Neural cell (in vitro differentiated cells): ENCODE measurements around the gene HSPB6. TPM values are rescaled to one million over a fixed set of nuclear protein-coding genes. Genes with fewer than 3 reads are reported as not detected.

ENCODE experiments used
- H2AFZ ChIP-seq: fragments of 200-600, 300-800 bp; sonication (generic), shearing (Covaris generic); 2 replicates; pipeline ENCODE4 v1.6.0; 2014; ENCODE audit warnings: low read depth, mild to moderate bottlenecking, antibody characterized with exemption, low read length, moderate library complexity
- H3F3A ChIP-seq: fragments of 200-600 bp; shearing (Covaris generic); 2 replicates; pipeline ENCODE4 v1.6.1; 2016; ENCODE audit warnings: mild to moderate bottlenecking, moderate library complexity, mixed read lengths, antibody characterized with exemption, low read length; ENCODE audit not compliant: insufficient read depth, poor library complexity, severe bottlenecking
- H3K27ac ChIP-seq: fragments of 200-600, 300-800 bp; sonication (generic), shearing (Covaris generic); 2 replicates; pipeline ENCODE4 v1.5.1; 2014; ENCODE audit warnings: mild to moderate bottlenecking, low read length, moderate library complexity
- H3K27me3 ChIP-seq: fragments of 300-800, 200-600 bp; sonication (generic), shearing (Covaris generic); 2 replicates; pipeline ENCODE4 v1.6.0; 2014; ENCODE audit warnings: mild to moderate bottlenecking, low read depth, low read length, moderate library complexity; ENCODE audit not compliant: insufficient read depth
- H3K36me3 ChIP-seq: fragments of 300-800, 200-600 bp; sonication (generic), shearing (Covaris generic); 2 replicates; pipeline ENCODE4 v1.5.1; 2014; ENCODE audit warnings: mild to moderate bottlenecking, antibody characterized with exemption, low read length, moderate library complexity; ENCODE audit not compliant: insufficient read depth
- H3K4me2 ChIP-seq: fragments of 300-800, 200-600 bp; sonication (generic), shearing (Covaris generic); 2 replicates; pipeline ENCODE4 v1.6.0; 2014; ENCODE audit warnings: mild to moderate bottlenecking, low read length
- H3K4me3 ChIP-seq: fragments of 300-800, 200-600 bp; sonication (generic), shearing (Covaris generic); 2 replicates; pipeline ENCODE4 v1.5.1; 2014; ENCODE audit warnings: mild to moderate bottlenecking, low read length, moderate library complexity
- H3K79me2 ChIP-seq: fragments of 200-600 bp; shearing (Covaris generic); replicated peaks from 2 replicates; pipeline ENCODE4 v1.6.0; 2014; ENCODE audit warnings: mild to moderate bottlenecking, low read length, moderate library complexity; ENCODE audit not compliant: insufficient read depth
- H3K9ac ChIP-seq: fragments of 300-800, 200-600 bp; sonication (generic), shearing (Covaris generic); 2 replicates; pipeline ENCODE4 v1.6.1; 2016; ENCODE audit warnings: mild to moderate bottlenecking, low read length, mixed read lengths
- H3K9me2 ChIP-seq: fragments of 200-600 bp; shearing (Covaris generic); 2 replicates; pipeline ENCODE4 v1.6.1; 2016; ENCODE audit warnings: mild to moderate bottlenecking, low read length, mixed read lengths; ENCODE audit not compliant: insufficient read depth
- H3K9me3 ChIP-seq: fragments of 200-600, 300-800 bp; sonication (generic), shearing (Covaris generic); 2 replicates; pipeline ENCODE4 v1.6.1; 2016; ENCODE audit warnings: mild to moderate bottlenecking, mixed run types, low read length, moderate library complexity, mixed read lengths
- H4K20me1 ChIP-seq: fragments of 200-600 bp; shearing (Covaris generic); 2 replicates; pipeline ENCODE4 v1.6.1; 2016; ENCODE audit warnings: mild to moderate bottlenecking, mixed run types; ENCODE audit not compliant: insufficient read depth
- CTCF ChIP-seq: fragments of 450-650 bp; IDR thresholded peaks from 2 replicates; pipeline ENCODE4 v1.5.1; 2014; ENCODE audit warnings: antibody characterized with exemption, mild to moderate bottlenecking, moderate library complexity; ENCODE audit not compliant: poor library complexity, severe bottlenecking
- EP300 ChIP-seq: fragments of 450-650 bp; conservative IDR thresholded peaks from 2 replicates; pipeline ENCODE4 v1.6.1; 2014; ENCODE audit warnings: antibody characterized with exemption, mild to moderate bottlenecking, moderate library complexity; ENCODE audit not compliant: poor library complexity, severe bottlenecking
- EZH2 ChIP-seq: fragments of 200-600, 300-800 bp; shearing (Covaris generic), sonication (generic); IDR thresholded peaks from 2 replicates; pipeline ENCODE4 v1.6.1; 2014; ENCODE audit warnings: antibody characterized with exemption, low read length, borderline replicate concordance, mild to moderate bottlenecking; ENCODE audit not compliant: insufficient read depth, poor library complexity, severe bottlenecking
- MXI1 ChIP-seq: fragments of 450-650 bp; conservative IDR thresholded peaks from 2 replicates; pipeline ENCODE4 v1.6.1; 2014; ENCODE audit warnings: antibody characterized with exemption, mild to moderate bottlenecking; ENCODE audit not compliant: poor library complexity, severe bottlenecking
- POLR2AphosphoS5 ChIP-seq: IDR thresholded peaks from 2 replicates; pipeline ENCODE4 v1.6.1; 2012
- RAD21 ChIP-seq: fragments of 450-650 bp; conservative IDR thresholded peaks from 2 replicates; pipeline ENCODE4 v1.6.1; 2014; ENCODE audit warnings: antibody characterized with exemption, mild to moderate bottlenecking, moderate library complexity
- REST ChIP-seq: IDR thresholded peaks from 2 replicates; pipeline ENCODE4 v1.6.1; 2012; ENCODE audit warnings: borderline replicate concordance
- SMC3 ChIP-seq: fragments of 450-650 bp; conservative IDR thresholded peaks from 2 replicates; pipeline ENCODE4 v1.6.1; 2014; ENCODE audit warnings: antibody characterized with exemption, mild to moderate bottlenecking, moderate library complexity; ENCODE audit not compliant: poor library complexity
- TAF1 ChIP-seq: IDR thresholded peaks from 2 replicates; pipeline ENCODE4 v1.6.1; 2012; ENCODE audit warnings: low read depth
- polyA plus RNA-seq: library from polyadenylated mRNA; depleted of rRNA; stranded (reverse); fragments of >200 nt; gene quantifications from 2 replicates; pipeline ENCODE4 v1.2.3, GENCODE V29; 2014

Gene HSPB6
- polyA plus RNA-seq, 1 donor from 2014 or later, result not detected

GRCh38 chr19:35766571-35767104, 9.8 kb upstream of the HSPB6 start:
- H3K9me2 ChIP-seq, result no peaks in the 10 kb centered on the region
- no peak overlapping the region for H3K27ac ChIP-seq
- no peak overlapping the region for H3K4me2 ChIP-seq
- H3K36me3 ChIP-seq, result no peaks in the 10 kb centered on the region
- no peak overlapping the region for H3K4me3 ChIP-seq
- no peaks in the 10 kb centered on the region for H3K27me3 ChIP-seq
- TF ChIP-seq POLR2AphosphoS5 (no peak), SMC3 (no peak), EP300 (no peak), EZH2 (no peak), REST (no peak), CTCF (no peak), TAF1 (no peak), MXI1 (no peak), RAD21 (no peak)
- no peaks in the 10 kb centered on the region for H3K79me2 ChIP-seq
- no peak overlapping the region for H2AFZ ChIP-seq
- H4K20me1 ChIP-seq, result no peaks in the 10 kb centered on the region
- no peak overlapping the region for H3K9ac ChIP-seq
- no peaks in the 10 kb centered on the region for H3F3A ChIP-seq
- H3K9me3 ChIP-seq, result no peaks in the 10 kb centered on the region

- H3K36me3 ChIP-seq, result no peaks in the 10 kb centered on the region
- no peaks in the 10 kb centered on the region for H3K9me2 ChIP-seq
- no peaks in the 10 kb centered on the region for H3F3A ChIP-seq
- no peaks in the 10 kb centered on the region for H3K9me3 ChIP-seq
- H3K4me2 ChIP-seq, result no peak overlapping the region
- no peak overlapping the region for H3K27ac ChIP-seq
- H2AFZ ChIP-seq, result no peak overlapping the region
- H3K9ac ChIP-seq, result no peak overlapping the region
- no peak for TF ChIP-seq CTCF
- no peak for TF ChIP-seq EZH2
- no peak for TF ChIP-seq EP300
- TF ChIP-seq REST, result no peak
- no peak for TF ChIP-seq POLR2AphosphoS5
- TF ChIP-seq SMC3, result no peak
- peaks cover 4% of the 10 kb centered on the region for H3K79me2 ChIP-seq
- H4K20me1 ChIP-seq, result no peaks in the 10 kb centered on the region
- H3K4me3 ChIP-seq, result no peak overlapping the region
- H3K27me3 ChIP-seq, result no peaks in the 10 kb centered on the region
Observed at GRCh38 chr19:35764432-35765315, 7.8 kb upstream of the HSPB6 start.
